ENCODE data around the gene FBXO46. TPM values are rescaled to one million over a fixed set of nuclear protein-coding genes. Genes with fewer than 3 reads are reported as not detected.

Gene FBXO46
- total and polyA plus RNA-seq, 10 of the 15 experiments (the other 5 are each of a cell fraction or from before 2014, with no cell fraction given) = 2.5 to 61.5 (median 13.7) TPM

GRCh38 chr19:45717131-45717982 lies 13.3 kb downstream of the FBXO46 start:
- H3K4me1 ChIP-seq (ENCODE audit: control insufficient read depth, insufficient read depth, low read length) = peaks cover 13% of the 10 kb centered on the region
- no peaks in the 10 kb centered on the region for H4K20me1 ChIP-seq (ENCODE audit: control insufficient read depth, insufficient read depth)
- FAIRE-seq (peak; percentile 99), DNase-seq (ENCODE audit: low read depth, low spot score) (peak; percentile 99), ATAC-seq (peak; percentile 99)
- in situ Hi-C loops (cut with MboI) (no loop called here), intact Hi-C loops (cut with micrococcal nuclease; ENCODE audit: unreplicated experiment) (no loop called here)
- ChIA-PET CTCF (interaction anchor here (0.6 to 4.8 kb wide), 16 partner anchors 10 to 1933 kb away, joined by 3 to 53 read pairs (median 6); partner anchors contain the start of genes FBXO46, GIPR, QPCTL and SIX5), POLR2A (interaction anchor here (0.6 to 5.9 kb wide), 18 partner anchors 9 to 1672 kb away, joined by 3 to 58 read pairs (median 4); partner anchors contain the start of genes CALM3, FBXO46, QPCTL and SIX5), SMC1A (ENCODE audit: uncharacterized antibody, unreplicated experiment) (interaction anchor here (0.6 to 4.9 kb wide), 18 partner anchors 9 to 239 kb away, joined by 3 to 35 read pairs (median 4); partner anchors contain the start of genes DMWD, FBXO46, QPCTL and SIX5), RAD21 (ENCODE audit: unreplicated experiment) (interaction anchor here (0.5 to 2.6 kb wide), 17 partner anchors 8 to 1431 kb away, joined by 3 to 25 read pairs (median 4); partner anchors contain the start of genes FBXO46, GIPR, QPCTL and SIX5)
- 1% methylated on average over 51 of the region's 51 CpGs for WGBS (ENCODE audit: insufficient coverage, insufficient replicate concordance, low lambda C conversion rate, missing lambda C conversion rate)
- H2AFZ ChIP-seq (ENCODE audit: control insufficient read depth, low read depth, low read length) = peak overlapping the region; percentile 19
- H3K9ac ChIP-seq (ENCODE audit: control insufficient read depth, insufficient read depth, low read length) = peak overlapping the region; percentile 99
- peaks cover 13 to 21% of the 10 kb centered on the region in 2 experiments for H3K36me3 ChIP-seq (ENCODE audit: control insufficient read depth in 2 of 2, insufficient read depth in 2 of 2, low read length in 1 of 2)
- peaks cover 74% of the 10 kb centered on the region for H3K79me2 ChIP-seq (ENCODE audit: control insufficient read depth, insufficient read depth, low read length)
- no peaks in the 10 kb centered on the region for H3K9me3 ChIP-seq (replicated peaks; ENCODE audit: control insufficient read depth, insufficient read depth, low read length)
- peak overlapping the region; percentile 97 for H3K27ac ChIP-seq (ENCODE audit: control insufficient read depth, insufficient read depth)
- no peaks in the 10 kb centered on the region for H3K27me3 ChIP-seq (replicated peaks in 1 of 2; ENCODE audit: control insufficient read depth in 2 of 2, insufficient read depth in 2 of 2, low read length in 1 of 2)
- peak overlapping the region; percentile 95 for H3K4me3 ChIP-seq
- peak overlapping the region; percentile 92 for H3K4me2 ChIP-seq (ENCODE audit: control insufficient read depth, insufficient read depth)
- no TSS peak for BruUV-seq (replicated peaks)
- TF ChIP-seq HDAC2 (IDR thresholded peaks at IDR 0.05) (no peak), ZBED1 (IDR thresholded peaks at IDR 0.05; ENCODE audit: borderline replicate concordance) (peak; percentile 70; the same call in 1 of the 2 replicates), MXI1 (IDR thresholded peaks at IDR 0.05; ENCODE audit: low read depth, low read length) (peak; percentile 26; the same call in 1 of the 2 replicates), YY1 (IDR thresholded peaks at IDR 0.05; ENCODE audit: low read depth, low read length) (peak; percentile 89), ATF3 (IDR thresholded peaks at IDR 0.05; ENCODE audit: borderline replicate concordance, extremely low read depth, low read depth, low read length) (peak; percentile 57; the same call in 1 of the 2 replicates), ZBTB33 (IDR thresholded peaks at IDR 0.05) (peak; percentile 99), EZH2 (IDR thresholded peaks at IDR 0.05; ENCODE audit: borderline replicate concordance, control insufficient read depth, low read depth, low read length) (peak; percentile 70; the same call in 1 of the 2 replicates), CTCF (IDR thresholded peaks at IDR 0.05 in 2 of 3, conservative IDR thresholded peaks at IDR 0.05 in 1 of 3; ENCODE audit: control insufficient read depth in 2 of 3, extremely low read depth in 1 of 3, insufficient read depth in 1 of 3, low read depth in 3 of 3, low read length in 3 of 3) (peak; percentile 21 to 31 (median 25); a peak in 4 of 6 replicates), PML (IDR thresholded peaks at IDR 0.05; ENCODE audit: low read length) (peak; percentile 58; the same call in 1 of the 2 replicates), KLF5 (IDR thresholded peaks at IDR 0.05; ENCODE audit: partially characterized antibody) (peak; percentile 87), USF2 (IDR thresholded peaks at IDR 0.05; ENCODE audit: borderline replicate concordance, low read depth, low read length) (peak; percentile 88), SREBF1 (IDR thresholded peaks at IDR 0.05; ENCODE audit: low read length) (no peak; the same call in 1 of the 2 replicates), RBBP5 (conservative IDR thresholded peaks at IDR 0.05) (no peak), EED (IDR thresholded peaks at IDR 0.05; ENCODE audit: low read depth) (no peak; the same call in 1 of the 2 replicates)
